ENCODE data around the gene ACOT9.

DNA sequence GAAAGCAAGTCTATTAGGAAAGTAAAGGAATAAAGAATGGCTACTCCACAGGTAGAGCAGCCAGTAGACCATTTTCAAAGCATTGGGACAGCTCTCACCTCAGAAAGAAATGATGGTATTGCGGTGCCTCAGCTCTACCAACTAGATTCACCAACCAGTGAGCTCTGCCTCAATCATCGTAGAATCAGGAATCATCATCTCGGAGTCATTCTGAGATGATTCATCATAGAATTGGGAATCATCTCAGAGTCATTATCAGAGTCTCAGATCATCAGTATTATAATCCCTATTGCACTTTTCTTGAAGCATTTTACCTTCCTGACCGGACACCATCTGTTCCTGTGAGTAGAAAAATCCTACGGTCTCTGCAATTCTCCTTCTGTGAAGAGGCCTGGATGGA is 22.4 kb upstream of the ACOT9 start:
- TF ChIP-seq YY1 (IDR thresholded peaks at IDR 0.05; ENCODE audit: low read depth) (no peak), TCF12 (IDR thresholded peaks at IDR 0.05; ENCODE audit: low read depth) (no peak), USF1 (IDR thresholded peaks at IDR 0.05) (no peak), REST (IDR thresholded peaks at IDR 0.05; ENCODE audit: low read depth) (no peak), EP300 (IDR thresholded peaks at IDR 0.05; ENCODE audit: borderline replicate concordance) (no peak), TEAD4 (IDR thresholded peaks at IDR 0.05) (no peak), MAX (IDR thresholded peaks at IDR 0.05) (no peak), RAD21 (IDR thresholded peaks at IDR 0.05; ENCODE audit: low read depth) (no peak), CREB1 (IDR thresholded peaks at IDR 0.05; ENCODE audit: low read depth) (no peak), TAF1 (IDR thresholded peaks at IDR 0.05; ENCODE audit: low read depth) (no peak), EGR1 (IDR thresholded peaks at IDR 0.05) (no peak), CEBPB (IDR thresholded peaks at IDR 0.05) (no peak)

All from Ishikawa (cell line).